Nephron (organoid): ENCODE data around the gene ZNF611.

Experiments used
- H3K27ac Mint-ChIP-seq, 3 experiments: 2 replicates each; pipeline ENCODE4 v1.8.0; 2020; ENCODE audit warnings: mixed read lengths in 3 of 3, mild to moderate bottlenecking in 2 of 3, moderate library complexity in 1 of 3
- H3K27me3 Mint-ChIP-seq: 2 replicates; pipeline ENCODE4 v1.8.0; 2021; ENCODE audit warnings: low read depth, mild to moderate bottlenecking, moderate library complexity, mixed read lengths
- H3K36me3 Mint-ChIP-seq: 2 replicates; pipeline ENCODE4 v1.8.0; 2020; ENCODE audit warnings: low read depth, mixed read lengths
- H3K4me1 Mint-ChIP-seq: 2 replicates; pipeline ENCODE4 v1.8.0; 2020; ENCODE audit warnings: mixed read lengths
- H3K4me3 Mint-ChIP-seq, 3 experiments: 2 replicates each; pipeline ENCODE4 v1.8.0; 2020; ENCODE audit warnings: mild to moderate bottlenecking in 3 of 3, mixed read lengths in 3 of 3, moderate library complexity in 2 of 3
- H3K9me3 Mint-ChIP-seq: 2 replicates; pipeline ENCODE4 v1.8.0; 2020; ENCODE audit warnings: mixed read lengths
- CTCF ChIP-seq, 3 experiments: fragments of 200-600 bp; sonication (generic); IDR thresholded peaks; one replicate each; pipeline ENCODE4 v1.5.0; 2021; ENCODE audit warnings: antibody characterized with exemption in 3 of 3; ENCODE audit not compliant: unreplicated experiment in 3 of 3

ZNF611 gene

GRCh38 chr19:52660981-52661380 is 73.9 kb downstream of the ZNF611 start:
- no peak overlapping the region for H3K4me3 Mint-ChIP-seq
- no peak overlapping the region for H3K27ac Mint-ChIP-seq
- no peaks in the 10 kb centered on the region for H3K27me3 Mint-ChIP-seq
- no peaks in the 10 kb centered on the region for H3K9me3 Mint-ChIP-seq
- H3K36me3 Mint-ChIP-seq, result peaks cover 55% of the 10 kb centered on the region
- no peak for TF ChIP-seq CTCF (IDR thresholded peaks at IDR 0.05; ENCODE audit: unreplicated experiment in 3 of 3)
- H3K4me1 Mint-ChIP-seq, result peaks cover 11% of the 10 kb centered on the region

- TF ChIP-seq CTCF (IDR thresholded peaks at IDR 0.05; ENCODE audit: unreplicated experiment in 3 of 3), result no peak
- Mint-ChIP-seq H3K9me3 (no peaks in the 10 kb centered on the region), H3K4me3 (no peak overlapping the region), H3K4me1 (peaks cover 4% of the 10 kb centered on the region), H3K27me3 (no peaks in the 10 kb centered on the region), H3K27ac (no peak overlapping the region), H3K36me3 (peaks cover 68% of the 10 kb centered on the region)
Measured at GRCh38 chr19:52659013-52659412, 75.8 kb downstream of the ZNF611 start.

GRCh38 chr19:52658595-52658994 is 76.2 kb downstream of the ZNF611 start:
- TF ChIP-seq CTCF (IDR thresholded peaks at IDR 0.05; ENCODE audit: unreplicated experiment in 3 of 3), result no peak
- no peak overlapping the region for H3K4me3 Mint-ChIP-seq
- no peak overlapping the region for H3K27ac Mint-ChIP-seq
- no peaks in the 10 kb centered on the region for H3K9me3 Mint-ChIP-seq
- peaks cover 72% of the 10 kb centered on the region for H3K36me3 Mint-ChIP-seq
- H3K4me1 Mint-ChIP-seq, result peaks cover 4% of the 10 kb centered on the region
- H3K27me3 Mint-ChIP-seq, result no peaks in the 10 kb centered on the region

GRCh38 chr19:52653161-52653560 is 81.7 kb downstream of the ZNF611 start:
- Mint-ChIP-seq H3K4me1 (peaks cover 8% of the 10 kb centered on the region), H3K9me3 (peaks cover under 1% of the 10 kb centered on the region), H3K27ac (no peak overlapping the region), H3K36me3 (peaks cover 79% of the 10 kb centered on the region), H3K4me3 (no peak overlapping the region), H3K27me3 (no peaks in the 10 kb centered on the region)
- no peak for TF ChIP-seq CTCF (IDR thresholded peaks at IDR 0.05; ENCODE audit: unreplicated experiment in 3 of 3)
